H1 (cell line): Measurements from ENCODE around the gene INHBB. TPM values are rescaled to one million over a fixed set of nuclear protein-coding genes. Genes with fewer than 3 reads are reported as not detected.

Source experiments
- NANOG ChIP-seq: IDR thresholded peaks from 2 replicates; pipeline ENCODE4 v1.6.1; 2011; ENCODE audit warnings: low read length, low read depth, mild to moderate bottlenecking, inconsistent platforms; ENCODE audit not compliant: insufficient read depth, poor library complexity, severe bottlenecking
- POLR2A ChIP-seq, 2 experiments: IDR thresholded peaks; 1 replicate in 1 of 2; 2 replicates in 1 of 2; pipeline ENCODE4 v1.6.1; 2011; ENCODE audit warnings: low read depth in 2 of 2, low read length in 2 of 2, mild to moderate bottlenecking in 2 of 2; ENCODE audit errors: control extremely low read depth in 1 of 2
- SP2 ChIP-seq: IDR thresholded peaks from 2 replicates; pipeline ENCODE4 v1.6.1; 2012; ENCODE audit warnings: mild to moderate bottlenecking, low read length, inconsistent platforms
- polyA plus RNA-seq, 7 experiments: library from polyadenylated mRNA; depleted of rRNA in 3 of 7; stranded (reverse) in 5 of 7; unstranded in 2 of 7; fragments of >200 nt in 5 of 7; fragments of 200-250 nt in 2 of 7; gene quantifications; 1 replicate in 5 of 7; 2 replicates in 1 of 7; 4 replicates in 1 of 7; pipeline versions ENCODE4 v1.2.1 to v1.2.3, GENCODE V29; 2011 to 2013; ENCODE audit warnings: missing spikeins in 2 of 7, mixed read lengths in 2 of 7
- total RNA-seq: library from RNA; stranded (reverse); fragmentation: NEBNext Ultra II Directional; extraction: Animal tissue kit (Norgen Biotek cat#: 25700); gene quantifications from 2 replicates; pipeline ENCODE4 v1.2.1, GENCODE V29; 2021
- TF ChIP-seq, protein P1 (sequence below): IDR thresholded peaks from 2 replicates; pipeline ENCODE4 v1.6.1; 2012; ENCODE audit warnings: inconsistent platforms
- TF ChIP-seq, protein P2 (sequence below): IDR thresholded peaks from 2 replicates; pipeline ENCODE4 v1.6.1; 2011; ENCODE audit warnings: low read depth, mild to moderate bottlenecking, low read length; ENCODE audit not compliant: insufficient read depth

Gene INHBB
- total and polyA plus RNA-seq, 2 of the 8 experiments (the other 6 are each of a cell fraction or from before 2014, with no cell fraction given), result 0.30 to 0.32 TPM

DNA sequence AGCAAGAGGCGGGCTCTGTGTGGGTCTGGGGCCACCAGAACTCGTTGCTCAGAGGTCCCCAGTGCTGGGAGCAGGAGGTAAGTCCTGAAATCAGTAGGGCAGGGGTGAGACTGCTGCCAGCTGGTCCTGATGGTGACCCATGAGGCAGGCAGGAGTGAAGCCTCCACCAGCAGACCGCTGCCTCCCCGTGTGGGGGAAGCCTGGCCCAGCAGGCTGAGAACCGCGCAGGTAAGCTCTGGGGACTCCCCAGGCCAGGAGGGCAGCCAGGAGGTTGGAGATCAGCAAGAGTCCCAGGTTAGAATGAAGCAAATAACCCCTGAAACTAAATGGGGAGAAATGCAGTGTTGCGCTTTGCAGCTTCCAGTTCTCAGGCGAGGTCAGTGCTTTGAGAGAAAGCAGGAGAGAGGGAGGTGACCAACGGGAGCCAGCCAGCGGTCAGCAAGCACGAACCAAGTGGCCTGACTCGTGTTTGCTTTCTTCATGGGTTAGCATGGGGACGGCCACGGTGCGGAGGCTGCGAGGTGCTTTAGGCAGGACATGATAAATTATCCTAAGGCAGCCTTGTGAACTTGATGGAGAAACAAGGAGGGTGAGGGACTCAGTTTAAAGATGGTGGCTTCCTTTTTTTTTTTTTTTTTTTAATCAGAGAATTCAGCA is 26.2 kb downstream of the INHBB start (continued):
- TF ChIP-seq, protein P1, sequence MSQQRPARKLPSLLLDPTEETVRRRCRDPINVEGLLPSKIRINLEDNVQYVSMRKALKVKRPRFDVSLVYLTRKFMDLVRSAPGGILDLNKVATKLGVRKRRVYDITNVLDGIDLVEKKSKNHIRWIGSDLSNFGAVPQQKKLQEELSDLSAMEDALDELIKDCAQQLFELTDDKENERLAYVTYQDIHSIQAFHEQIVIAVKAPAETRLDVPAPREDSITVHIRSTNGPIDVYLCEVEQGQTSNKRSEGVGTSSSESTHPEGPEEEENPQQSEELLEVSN, result no peak
- TF ChIP-seq NANOG, result no peak
- TF ChIP-seq, protein P2, sequence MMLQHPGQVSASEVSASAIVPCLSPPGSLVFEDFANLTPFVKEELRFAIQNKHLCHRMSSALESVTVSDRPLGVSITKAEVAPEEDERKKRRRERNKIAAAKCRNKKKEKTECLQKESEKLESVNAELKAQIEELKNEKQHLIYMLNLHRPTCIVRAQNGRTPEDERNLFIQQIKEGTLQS, result no peak
- no peak for TF ChIP-seq POLR2A (IDR thresholded peaks at IDR 0.05; ENCODE audit: control extremely low read depth in 1 of 2, low read depth in 2 of 2, low read length in 2 of 2)
- no peak for TF ChIP-seq SP2
